WTC11 (cell line): ENCODE results near the gene LINC00237.

Experiments
- ATF3 ChIP-seq: sonication (generic); formaldehyde crosslinking; conservative IDR thresholded peaks from 2 replicates; pipeline ENCODE4 v1.8.1; 2022; ENCODE audit warnings: mild to moderate bottlenecking, missing genetic modification reagents
- CTCF ChIP-seq: fragments of 200-600 bp; IDR thresholded peaks from 2 replicates; pipeline ENCODE4 v1.8.0; 2022; ENCODE audit warnings: antibody characterized with exemption
- ELF4 ChIP-seq: sonication (generic); formaldehyde crosslinking; IDR thresholded peaks from 2 replicates; pipeline ENCODE4 v1.8.1; 2022; ENCODE audit warnings: low read depth, mild to moderate bottlenecking, moderate library complexity, missing genetic modification reagents
- ESRRA ChIP-seq: sonication (generic); formaldehyde crosslinking; IDR thresholded peaks from 2 replicates; pipeline ENCODE4 v1.8.1; 2022; ENCODE audit warnings: mild to moderate bottlenecking, missing genetic modification reagents, borderline replicate concordance
- HMGXB4 ChIP-seq: sonication (generic); formaldehyde crosslinking; IDR thresholded peaks from 2 replicates; pipeline ENCODE4 v1.8.1; 2023; ENCODE audit warnings: mild to moderate bottlenecking, moderate library complexity, missing genetic modification reagents
- IRF1 ChIP-seq: sonication (generic); formaldehyde crosslinking; IDR thresholded peaks from 2 replicates; pipeline ENCODE4 v1.8.0; 2023; ENCODE audit warnings: missing genetic modification reagents
- NFE2L1 ChIP-seq: sonication (generic); formaldehyde crosslinking; IDR thresholded peaks from 2 replicates; pipeline ENCODE4 v1.8.1; 2023; ENCODE audit warnings: missing genetic modification reagents
- NFYB ChIP-seq: sonication (generic); formaldehyde crosslinking; conservative IDR thresholded peaks from 2 replicates; pipeline ENCODE4 v1.8.0; 2022; ENCODE audit warnings: low read depth, missing genetic modification reagents
- NR2C2 ChIP-seq: sonication (generic); formaldehyde crosslinking; IDR thresholded peaks from 2 replicates; pipeline ENCODE4 v1.8.0; 2022; ENCODE audit warnings: mild to moderate bottlenecking, missing genetic modification reagents
- NR3C1 ChIP-seq: sonication (generic); formaldehyde crosslinking; conservative IDR thresholded peaks from 2 replicates; pipeline ENCODE4 v1.8.1; 2023; ENCODE audit warnings: low read depth, mild to moderate bottlenecking, missing genetic modification reagents
- PRRX2 ChIP-seq: fragments of 250-450 bp; sonication (Bioruptor Pico); IDR thresholded peaks from 2 replicates; pipeline ENCODE4 v1.8.0; 2021; ENCODE audit warnings: mild to moderate bottlenecking
- TEAD1 ChIP-seq: sonication (generic); formaldehyde crosslinking; IDR thresholded peaks from 2 replicates; pipeline ENCODE4 v1.8.0; 2022; ENCODE audit warnings: mild to moderate bottlenecking, missing genetic modification reagents
- USF2 ChIP-seq: sonication (generic); formaldehyde crosslinking; IDR thresholded peaks from 2 replicates; pipeline ENCODE4 v1.8.1; 2023; ENCODE audit warnings: mild to moderate bottlenecking, missing genetic modification reagents, moderate library complexity
- ZNF317 ChIP-seq: sonication (generic); formaldehyde crosslinking; IDR thresholded peaks from 2 replicates; pipeline ENCODE4 v1.8.1; 2023; ENCODE audit warnings: low read depth, mild to moderate bottlenecking, moderate library complexity, missing genetic modification reagents, borderline replicate concordance

GRCh38 chr20:21048841-21049273 lies 57.3 kb downstream of the LINC00237 start:
- TF ChIP-seq NFYB (CRISPR knock-in tag): no peak
- peak; percentile 85 for TF ChIP-seq CTCF
- TF ChIP-seq NR2C2: no peak
- no peak for TF ChIP-seq ZNF317 (CRISPR knock-in tag)
- no peak for TF ChIP-seq NR3C1 (CRISPR knock-in tag)
- no peak for TF ChIP-seq ATF3
- no peak for TF ChIP-seq IRF1 (CRISPR knock-in tag)
- TF ChIP-seq HMGXB4 (CRISPR knock-in tag): no peak
- no peak for TF ChIP-seq USF2 (CRISPR knock-in tag)
- no peak for TF ChIP-seq NFE2L1 (CRISPR knock-in tag)
- no peak for TF ChIP-seq PRRX2 (CRISPR knock-in tag)
- no peak for TF ChIP-seq TEAD1
- no peak for TF ChIP-seq ESRRA
- TF ChIP-seq ELF4 (CRISPR knock-in tag): no peak
